GM19351 (cell line): ENCODE measurements around the gene KATNB1.
"Not testable (repeated sequence)": the region's sequence is repeated elsewhere in the genome, so short reads cannot be mapped to it uniquely, and the experiment has no call there.

Source experiments
- ATAC-seq: cut with Tn5 transposase; IDR thresholded peaks from one replicate; pipeline ENCODE4 v1.9.1; 2021; ENCODE audit warnings: mild to moderate bottlenecking, moderate library complexity; ENCODE audit not compliant: unreplicated experiment

KATNB1 gene

DNA sequence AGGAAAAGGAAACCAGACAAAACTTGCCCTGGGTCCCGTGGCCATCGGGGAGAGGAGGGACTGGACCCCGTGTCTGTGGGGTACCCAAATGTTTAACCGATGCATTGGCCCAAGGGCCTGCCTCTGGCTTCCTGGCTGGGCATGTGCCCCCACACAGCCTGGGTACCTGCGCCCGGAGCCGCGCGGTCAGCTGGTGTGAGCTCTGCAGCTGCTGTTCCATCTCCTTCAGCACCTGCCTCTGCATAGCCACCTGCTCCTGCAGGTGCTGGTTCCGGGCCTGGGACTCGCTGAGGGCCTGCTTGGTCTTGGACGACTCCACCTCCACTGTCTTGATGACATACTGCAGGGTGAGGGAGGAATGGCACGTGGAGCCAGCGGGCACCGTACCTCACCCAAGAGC, 34.8 kb downstream of the KATNB1 start:
- ATAC-seq: no peak

DNA sequence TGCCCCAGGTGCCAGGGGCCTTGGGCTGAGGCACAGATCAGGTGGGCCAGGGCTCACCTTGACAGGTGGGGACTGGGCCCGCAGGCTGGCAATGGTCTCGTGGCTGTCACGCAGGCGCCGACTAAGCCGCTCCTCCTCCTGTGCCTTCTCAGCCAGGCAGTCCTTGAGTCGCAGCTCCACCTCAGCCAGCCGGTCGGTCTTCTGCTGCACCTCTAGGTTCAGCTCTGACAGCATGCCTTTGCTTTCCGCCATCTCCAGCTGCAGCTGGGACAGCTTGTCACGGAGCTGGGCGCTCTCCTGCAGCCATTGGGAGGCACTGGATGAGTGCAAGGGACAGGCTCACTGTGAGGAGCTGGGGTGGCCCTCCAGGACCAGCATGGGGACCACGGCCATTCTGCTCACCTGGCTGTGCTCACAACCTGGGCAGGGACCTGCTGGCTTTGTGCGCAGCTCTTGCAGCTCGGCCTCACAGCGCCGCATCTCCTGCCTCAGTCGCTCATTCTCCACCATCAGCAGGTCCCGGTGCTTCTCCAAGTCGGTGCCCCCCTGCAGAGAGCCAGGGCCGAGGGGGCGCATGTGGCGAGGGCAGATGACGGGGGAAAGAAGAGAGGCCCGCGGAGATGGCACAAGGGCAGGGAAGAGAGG, 35.7 kb downstream of the KATNB1 start:
- no peak for ATAC-seq

DNA sequence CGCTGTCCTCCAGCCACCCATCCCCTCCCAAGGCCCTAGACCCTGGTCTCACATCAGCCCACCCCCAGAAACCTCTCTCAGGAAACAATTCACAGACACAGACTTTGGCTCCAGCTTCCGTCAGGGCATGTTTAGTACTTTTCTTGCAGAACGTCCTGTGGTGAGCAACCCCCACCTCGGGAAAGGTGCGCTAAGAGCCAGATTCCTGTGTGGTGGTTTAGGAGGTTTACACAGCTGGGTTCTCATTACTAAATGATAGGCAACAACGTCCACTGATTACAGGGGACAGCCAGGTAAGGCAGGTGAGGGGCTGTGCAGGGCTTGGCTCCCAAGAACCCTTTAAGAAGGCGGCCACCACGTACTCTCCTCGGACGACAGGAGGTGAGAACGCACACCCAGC, 37.4 kb downstream of the KATNB1 start:
- ATAC-seq: no peak

DNA sequence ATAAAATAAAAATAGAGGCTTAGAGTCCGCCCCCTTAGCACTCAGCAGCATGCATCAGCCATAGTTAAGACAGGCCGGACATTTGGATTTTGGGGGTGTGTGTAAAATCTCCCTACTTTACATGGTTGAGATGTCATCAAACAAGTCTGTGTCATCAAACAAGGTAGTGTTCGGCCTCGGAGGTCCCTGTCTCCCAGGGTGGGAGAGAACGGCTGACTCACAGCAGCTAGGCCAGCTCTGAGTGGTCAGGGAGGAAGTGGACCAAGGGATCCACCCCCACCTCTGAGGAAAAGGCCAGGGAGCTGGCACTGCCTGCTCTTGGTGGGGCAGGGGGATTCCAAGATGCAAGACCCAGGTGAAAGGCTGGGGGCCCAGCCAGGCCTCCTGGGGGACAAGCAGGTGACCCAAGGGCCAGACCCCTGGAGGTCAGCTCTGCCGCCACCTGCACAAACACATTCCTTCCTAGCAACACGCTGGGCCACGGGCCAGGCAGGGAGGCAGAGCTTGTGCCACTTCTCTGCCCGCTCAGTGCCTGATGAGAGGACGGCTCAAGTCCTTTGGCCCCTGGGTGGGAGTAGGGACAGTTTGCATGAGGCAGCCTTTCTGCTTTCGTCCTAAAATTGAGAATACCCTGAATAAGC, 38.2 kb downstream of the KATNB1 start:
- ATAC-seq: no peak

DNA sequence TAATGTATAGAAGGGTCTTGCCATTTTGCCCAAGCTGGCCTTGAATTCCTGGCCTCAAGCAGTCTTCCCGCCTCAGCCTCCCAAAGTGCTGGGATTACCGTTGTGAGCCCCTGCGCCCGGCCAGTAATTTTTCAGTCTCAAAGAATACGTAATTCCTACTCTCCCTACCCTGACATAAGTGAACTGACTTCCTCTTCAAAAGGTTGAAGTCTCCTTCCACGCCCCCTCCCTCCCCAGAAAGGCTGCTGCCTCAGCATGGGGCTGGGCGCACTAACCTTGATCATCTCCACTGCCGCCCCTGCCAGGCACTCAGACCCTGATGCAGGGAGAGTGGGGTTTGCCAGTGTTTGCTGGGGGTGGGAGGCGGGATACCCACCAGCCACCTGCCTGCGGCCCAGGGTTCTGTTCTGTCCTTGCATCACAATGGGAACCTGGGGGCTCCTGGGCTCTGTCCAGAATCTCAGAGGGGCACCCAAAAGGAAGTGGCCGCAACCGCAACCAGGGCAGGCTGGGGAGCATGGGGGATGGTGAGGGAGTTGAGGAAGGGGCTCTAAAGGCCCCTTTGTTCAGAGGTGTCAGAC, 39.2 kb downstream of the KATNB1 start:
- ATAC-seq: no peak

DNA sequence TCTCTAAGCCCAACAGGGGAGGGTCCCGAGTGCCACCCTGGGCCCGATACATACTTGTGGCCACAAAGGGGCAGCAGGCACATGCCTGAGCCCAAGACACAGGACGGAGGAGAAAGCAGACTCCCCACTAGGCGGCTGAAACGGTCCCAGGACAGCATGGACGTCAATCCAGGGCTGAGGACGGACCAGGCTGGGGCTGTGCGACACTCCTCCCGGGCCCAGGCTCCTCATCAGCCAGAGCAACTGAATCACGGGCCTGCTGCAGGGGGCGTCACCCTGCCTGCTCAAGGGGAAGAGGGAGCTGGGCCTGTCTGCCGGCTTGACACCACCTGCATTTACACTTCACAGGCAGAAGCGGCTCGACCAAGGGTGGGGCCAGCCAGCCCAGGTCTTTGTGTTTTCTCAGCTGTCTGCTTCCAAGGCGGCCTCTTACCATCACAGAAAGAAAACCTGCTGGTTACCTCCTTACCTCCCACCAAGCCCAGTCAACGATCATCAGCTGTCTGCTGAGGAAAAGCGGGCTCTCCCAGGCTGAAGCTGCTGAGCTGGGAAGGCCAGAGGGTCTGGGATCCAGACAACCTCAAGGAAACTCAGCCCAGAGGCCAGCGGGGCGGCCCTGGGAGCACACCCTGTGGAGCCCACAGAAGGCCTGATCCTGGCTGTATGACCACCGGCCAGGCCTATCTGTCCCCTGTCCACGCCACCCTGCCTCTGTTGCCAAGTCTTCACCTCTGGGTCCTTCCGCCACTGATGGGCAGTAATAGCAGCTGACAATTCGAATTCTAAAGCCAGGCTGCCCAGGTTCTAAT, 40.3 kb downstream of the KATNB1 start:
- ATAC-seq: no peak

DNA sequence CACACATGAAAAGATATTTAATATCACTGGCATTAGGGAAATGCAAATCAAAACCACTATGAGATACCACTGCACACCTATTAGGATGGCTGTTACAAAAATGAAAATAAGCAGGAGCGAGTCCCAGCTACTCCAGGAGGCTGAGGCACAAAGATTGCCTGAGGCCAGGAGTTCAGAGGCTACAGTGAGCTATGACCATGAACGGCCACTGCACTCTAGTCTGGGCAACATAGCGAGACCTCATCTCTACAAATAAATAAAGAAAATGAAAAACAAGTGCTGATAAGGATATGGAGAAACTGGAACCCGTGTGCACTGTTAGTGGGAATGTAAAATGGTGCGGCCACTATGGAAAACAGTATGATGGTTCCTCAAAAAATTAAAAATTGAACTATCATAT, 43.1 kb downstream of the KATNB1 start:
- no peak for ATAC-seq

DNA sequence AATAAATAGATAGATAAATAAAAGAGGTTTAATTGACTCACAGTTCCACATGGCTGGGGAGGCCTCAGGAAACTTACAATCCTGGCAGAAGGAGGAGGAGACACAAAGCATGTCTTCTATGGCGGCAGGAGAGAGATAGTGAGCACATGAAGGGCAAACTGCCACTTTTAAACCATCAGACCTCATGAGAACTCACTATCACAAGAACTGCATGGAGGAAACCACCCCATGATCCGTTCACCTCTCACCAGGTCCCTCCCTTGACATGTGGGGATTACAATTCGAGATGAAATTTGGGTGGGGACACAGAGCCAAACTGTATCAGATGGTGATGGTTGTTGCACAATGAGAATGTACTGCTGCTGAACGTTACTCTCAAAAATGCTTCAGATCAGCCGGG, 44.3 kb downstream of the KATNB1 start:
- ATAC-seq: not testable (repeated sequence)

DNA sequence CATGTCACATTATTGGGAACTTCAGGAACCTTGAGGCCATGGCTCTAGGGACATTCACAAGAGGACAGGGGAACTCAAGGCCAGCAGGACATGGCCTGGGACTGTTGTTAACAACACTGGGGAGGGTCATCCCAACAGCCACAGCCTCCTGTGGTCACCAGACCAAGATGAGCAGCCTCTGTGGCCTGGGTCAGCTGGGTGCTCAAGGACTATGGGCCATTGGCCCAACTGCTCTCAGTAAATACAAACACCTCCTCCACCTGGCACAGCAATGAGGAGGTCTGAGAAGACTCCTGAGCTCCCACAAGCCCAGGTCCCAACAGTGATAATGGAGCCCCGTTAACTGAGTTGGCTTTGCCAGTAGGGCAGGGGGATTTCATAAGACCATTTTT, 45.8 kb downstream of the KATNB1 start:
- no peak for ATAC-seq

DNA sequence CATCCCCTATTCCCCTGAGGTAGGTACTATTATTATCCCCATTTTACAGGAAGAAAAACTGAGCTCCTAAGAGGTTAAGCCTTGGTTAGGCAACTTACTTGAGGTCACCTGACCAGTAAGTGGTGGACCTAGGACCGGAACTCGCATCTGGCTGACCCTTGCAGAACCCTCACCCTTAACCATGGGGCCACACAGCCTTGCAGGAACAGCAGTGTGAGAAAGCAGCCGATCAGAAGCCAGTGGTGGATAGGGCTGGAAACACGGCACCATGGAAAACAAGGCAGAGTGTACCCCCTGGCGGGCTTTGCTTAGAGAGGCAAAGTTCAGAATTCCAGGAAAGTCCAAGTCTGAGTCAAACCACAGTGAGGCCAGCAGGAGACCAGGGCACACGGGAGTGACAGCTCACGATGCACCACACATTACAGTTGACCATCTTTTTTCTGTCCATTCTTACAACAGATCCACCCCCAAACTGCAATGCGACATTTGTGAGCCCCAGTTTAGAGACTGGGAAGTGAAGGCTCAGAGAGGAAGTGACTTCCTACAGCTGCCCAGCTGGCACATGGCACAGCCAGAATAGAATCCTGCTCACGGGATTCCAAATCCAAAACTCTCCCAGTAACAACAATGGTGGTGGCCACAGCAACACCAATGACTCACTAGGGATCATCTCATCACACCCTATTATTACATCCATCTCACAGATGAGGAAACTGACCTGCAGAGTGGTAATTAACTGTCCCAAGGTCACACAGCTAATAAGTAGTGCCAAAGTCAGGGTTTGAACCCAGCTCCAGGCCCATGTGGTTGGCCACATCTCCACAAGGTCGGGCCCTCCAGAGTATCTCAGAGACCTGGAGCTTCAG, 46.4 kb downstream of the KATNB1 start:
- no peak for ATAC-seq

DNA sequence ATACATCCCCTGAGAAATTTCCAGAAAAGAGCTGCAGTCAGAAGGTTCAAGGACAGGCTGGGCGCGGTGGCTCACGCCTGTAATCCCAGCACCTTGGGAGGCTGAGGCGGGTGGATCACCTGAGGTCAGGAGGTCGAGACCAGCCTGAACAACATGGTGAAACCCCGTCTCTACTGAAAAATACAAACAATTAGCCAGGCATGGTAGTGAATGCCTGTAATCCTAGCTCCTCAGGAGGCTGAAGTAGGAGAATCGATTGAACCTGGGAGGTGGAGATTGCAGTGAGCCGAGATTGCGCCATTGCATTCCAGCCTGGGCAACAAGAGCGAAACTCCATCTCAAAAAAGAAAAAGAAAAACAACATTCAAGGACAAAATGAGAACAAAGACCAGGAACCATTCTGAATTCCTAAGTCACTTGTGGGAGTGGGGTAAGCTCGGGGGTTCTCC, 47.1 kb downstream of the KATNB1 start:
- not testable (repeated sequence) for ATAC-seq

DNA sequence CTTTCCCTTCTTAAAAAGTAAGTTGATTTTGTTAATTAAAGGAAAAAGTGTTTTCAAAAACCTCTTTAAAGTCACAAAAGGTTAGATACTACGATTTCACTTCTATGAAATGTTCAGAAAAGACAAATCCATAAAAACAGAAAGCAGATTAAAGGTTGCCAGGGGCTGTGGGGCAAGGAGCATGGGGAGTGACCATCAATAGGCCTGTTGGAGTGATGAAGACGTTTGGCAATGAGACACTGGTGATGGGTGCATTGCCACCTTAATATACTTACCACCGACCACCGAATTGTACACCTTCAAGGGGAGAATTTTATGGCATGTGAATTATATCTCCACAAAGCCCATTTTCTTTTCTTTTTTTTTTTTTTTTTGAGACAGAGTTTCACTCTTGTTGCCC, 47.5 kb downstream of the KATNB1 start:
- ATAC-seq: no peak

DNA sequence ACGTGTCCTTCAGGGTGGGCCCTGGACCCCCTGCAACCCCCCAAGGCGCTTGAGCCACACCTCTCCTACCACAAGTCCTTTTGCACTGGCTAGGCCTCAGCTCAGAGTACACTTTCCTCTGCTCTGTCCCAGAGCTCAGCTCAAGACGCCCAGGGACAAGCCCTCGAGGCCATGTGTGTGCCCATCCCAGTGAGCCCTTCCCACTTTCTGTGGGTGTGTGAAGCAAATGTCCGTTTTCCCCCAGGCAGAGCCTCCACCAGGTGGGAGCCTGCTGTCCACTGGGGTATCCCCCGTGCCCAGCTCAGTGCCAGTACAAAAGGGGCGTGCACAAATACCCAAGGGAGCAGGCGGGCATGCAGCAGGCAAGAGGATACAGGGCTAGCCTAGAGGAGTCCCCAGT, 48.3 kb downstream of the KATNB1 start:
- no peak for ATAC-seq

DNA sequence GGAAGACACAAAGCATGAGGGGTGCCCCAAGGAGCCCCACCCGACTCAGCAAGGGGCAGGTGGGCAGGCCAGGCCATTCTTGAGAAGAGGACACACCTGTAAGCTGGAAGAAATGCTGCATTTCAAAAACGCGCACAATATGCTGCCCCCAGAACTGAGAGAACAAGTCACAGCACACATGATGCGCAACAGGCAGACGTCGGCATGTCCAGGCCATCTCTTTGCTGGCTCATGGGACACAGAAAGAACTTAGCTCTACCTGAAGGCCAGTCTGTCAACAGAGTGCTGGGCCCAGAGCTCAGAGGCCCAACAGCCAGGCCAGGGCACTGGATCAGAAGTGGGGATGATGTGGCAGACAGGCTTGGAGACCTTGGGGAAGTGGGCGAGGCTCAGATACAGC, 48.8 kb downstream of the KATNB1 start:
- ATAC-seq: no peak

DNA sequence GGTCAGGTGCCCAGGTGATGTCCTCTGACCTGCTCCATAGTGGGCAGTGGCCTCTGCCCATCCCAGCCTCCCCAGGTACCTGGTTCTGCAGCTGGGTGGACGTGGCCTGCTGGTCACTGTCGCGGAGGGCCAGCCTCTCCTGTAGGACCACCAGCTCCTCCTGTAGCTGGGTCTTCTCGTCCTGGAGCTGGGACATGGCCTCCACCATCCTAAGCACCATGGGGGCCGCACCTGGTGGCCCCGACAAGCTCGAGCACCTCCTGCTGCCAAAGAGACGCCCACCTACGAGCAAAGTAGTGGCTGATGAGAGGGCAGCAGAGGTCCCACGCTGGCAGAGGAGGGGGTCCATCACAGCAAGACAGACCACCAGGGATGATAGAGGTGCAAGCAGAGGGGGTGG, 49.8 kb downstream of the KATNB1 start:
- ATAC-seq: no peak

DNA sequence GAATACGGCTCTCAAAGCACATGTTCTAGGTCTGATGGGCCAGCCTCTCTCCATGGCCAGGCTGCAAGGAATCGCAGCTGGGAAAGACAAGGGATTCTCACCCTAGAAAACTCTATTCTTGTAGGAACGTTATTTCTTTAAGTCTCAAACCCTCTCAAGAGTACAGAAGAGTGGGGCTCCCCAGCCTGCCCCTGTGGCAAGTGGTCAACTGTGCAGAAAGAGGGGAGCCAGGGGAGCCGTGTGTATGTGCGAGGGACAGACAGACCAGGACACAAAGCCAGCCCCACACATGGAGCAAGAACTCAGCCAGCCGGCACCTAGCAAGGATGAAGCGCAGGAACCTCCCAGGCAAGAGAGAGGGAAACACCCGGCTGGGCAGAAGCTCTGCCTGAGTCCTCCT, 50.4 kb downstream of the KATNB1 start:
- no peak for ATAC-seq

DNA sequence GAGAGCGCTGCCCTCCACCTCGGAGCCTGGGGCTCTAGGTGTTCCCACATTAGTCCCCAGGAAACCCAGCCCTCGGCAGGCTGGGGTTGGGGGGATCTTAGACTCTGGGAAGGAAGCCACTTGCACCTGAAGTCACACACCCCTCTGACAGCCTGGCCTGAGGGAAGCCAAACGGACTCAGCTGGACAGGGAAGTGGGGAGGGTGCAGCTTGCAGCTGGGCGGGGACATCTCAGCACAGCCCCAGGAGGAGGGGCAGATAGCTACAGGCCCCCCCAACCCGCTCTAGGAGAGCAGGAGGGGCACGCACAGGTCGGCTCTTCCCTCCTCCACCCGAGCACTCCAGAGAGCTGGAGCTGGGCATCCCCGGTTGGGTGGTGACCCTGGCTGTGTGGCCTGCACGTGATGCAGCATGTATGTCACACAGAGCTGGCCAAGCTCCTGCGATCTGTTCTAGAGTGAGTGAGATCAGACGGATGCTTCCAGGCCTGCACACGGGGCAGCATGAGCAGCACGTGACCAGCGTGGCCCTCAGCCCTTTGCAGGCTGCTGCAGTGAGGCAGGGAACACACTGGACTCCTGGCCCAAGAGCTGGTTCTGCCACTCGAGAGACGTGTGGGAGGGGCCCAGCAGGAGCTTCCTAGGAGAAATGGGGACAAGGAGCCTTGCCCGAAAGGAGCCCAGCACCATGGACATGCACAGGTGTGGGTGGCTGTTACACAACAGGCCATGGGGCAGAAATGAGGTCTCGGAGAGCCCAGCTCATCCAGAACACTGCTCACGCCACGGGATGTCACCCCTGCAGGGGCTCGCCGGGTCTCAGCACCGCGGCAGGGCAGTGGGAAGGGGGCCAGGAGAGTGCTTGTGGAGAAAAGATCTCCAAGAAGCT, 51.3 kb downstream of the KATNB1 start:
- ATAC-seq: no peak

DNA sequence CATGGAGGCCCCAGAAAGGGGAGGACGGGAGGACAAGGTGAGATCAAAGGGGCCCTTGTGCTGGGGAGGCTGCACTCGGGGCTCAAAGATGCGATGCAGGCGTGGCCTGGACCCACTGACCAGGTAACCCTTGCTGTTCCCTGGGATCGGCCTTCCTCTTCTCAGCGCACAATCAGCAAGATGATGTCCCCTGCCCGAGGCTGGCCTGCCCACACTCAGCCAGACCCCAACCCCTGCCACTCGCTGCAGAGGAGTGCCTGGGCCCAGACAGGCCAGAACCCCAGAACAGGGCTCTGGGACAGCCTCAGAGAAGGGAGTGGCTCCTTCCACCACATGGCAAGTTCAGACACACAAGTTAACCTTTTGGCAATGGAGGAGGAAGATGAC, 51.9 kb downstream of the KATNB1 start:
- ATAC-seq: no peak

DNA sequence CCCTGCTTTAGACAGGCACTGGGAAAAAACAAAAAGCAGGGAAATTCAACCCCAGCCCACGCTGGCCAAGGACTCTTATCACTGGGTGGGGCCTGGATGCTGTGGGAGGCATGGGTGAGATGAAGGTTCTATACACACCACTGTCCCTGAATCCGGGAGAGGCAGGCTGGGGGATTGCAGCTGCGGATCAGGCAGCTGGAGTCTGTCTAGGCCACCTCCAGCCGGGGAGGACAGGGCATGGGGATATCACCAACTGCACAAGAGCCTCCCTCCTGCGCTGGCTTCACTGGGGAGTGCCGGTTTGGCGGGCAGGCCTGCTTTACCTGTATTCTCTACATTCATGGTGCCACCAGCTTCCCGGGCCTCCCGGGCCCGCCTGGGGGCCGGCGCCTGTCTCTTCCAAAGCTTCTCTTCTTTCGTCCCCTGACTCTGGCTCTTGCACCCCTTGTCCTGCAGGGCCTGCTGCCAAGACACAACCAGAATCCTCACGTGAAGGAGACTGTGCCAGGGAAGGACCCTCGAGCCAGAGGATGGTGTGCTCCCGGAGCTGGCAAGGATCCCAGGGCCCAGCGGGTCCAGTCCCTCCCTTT, 52.8 kb downstream of the KATNB1 start:
- ATAC-seq: no peak
